ENCODE results near the gene DENND1A.
"Not testable (repeated sequence)": the region's sequence is repeated elsewhere in the genome, so short reads cannot be mapped to it uniquely, and the experiment has no call there.

DENND1A gene

GRCh38 chr9:123453831-123454321 lies 476.1 kb downstream of the DENND1A start:
- no peak for DNase-seq (ENCODE audit: low spot score)

GRCh38 chr9:123453076-123453667 lies 476.8 kb downstream of the DENND1A start:
- DNase-seq (ENCODE audit: low spot score) = no peak

- no peak for DNase-seq (ENCODE audit: low spot score)
Measured at GRCh38 chr9:123450996-123451395, 478.9 kb downstream of the DENND1A start.

GRCh38 chr9:123450098-123450770 lies 479.7 kb downstream of the DENND1A start:
- DNase-seq (ENCODE audit: low spot score) = no peak

- no peak for DNase-seq (ENCODE audit: low spot score)
Measured at GRCh38 chr9:123447934-123448646, 481.8 kb downstream of the DENND1A start.

- DNase-seq (ENCODE audit: low spot score) = no peak
Measured at GRCh38 chr9:123445981-123446610, 483.8 kb downstream of the DENND1A start.

- DNase-seq (ENCODE audit: low spot score) = no peak
Measured at GRCh38 chr9:123445116-123445515, 484.8 kb downstream of the DENND1A start.

GRCh38 chr9:123441769-123442168 lies 488.2 kb downstream of the DENND1A start:
- no peak for DNase-seq (ENCODE audit: low spot score)

GRCh38 chr9:123440256-123440655 lies 489.7 kb downstream of the DENND1A start:
- DNase-seq (ENCODE audit: low spot score) = no peak

GRCh38 chr9:123438821-123439220 lies 491.1 kb downstream of the DENND1A start:
- no peak for DNase-seq (ENCODE audit: low spot score)

- no peak for DNase-seq (ENCODE audit: low spot score)
Measured at GRCh38 chr9:123438321-123438720, 491.6 kb downstream of the DENND1A start.

- no peak for DNase-seq (ENCODE audit: low spot score)
Measured at GRCh38 chr9:123437201-123437600, 492.7 kb downstream of the DENND1A start.

- DNase-seq (ENCODE audit: low spot score) = no peak
Measured at GRCh38 chr9:123435471-123435870, 494.5 kb downstream of the DENND1A start.

GRCh38 chr9:123434619-123435240 lies 495.2 kb downstream of the DENND1A start:
- DNase-seq (ENCODE audit: low spot score) = peak; percentile 47

GRCh38 chr9:123432331-123433236 lies 497.3 kb downstream of the DENND1A start:
- DNase-seq (ENCODE audit: low spot score) = no peak

- DNase-seq (ENCODE audit: low spot score) = no peak
Measured at GRCh38 chr9:123431581-123431980, 498.3 kb downstream of the DENND1A start.

- not testable (repeated sequence) for DNase-seq (ENCODE audit: low spot score)
Measured at GRCh38 chr9:123428450-123428849, 501.5 kb downstream of the DENND1A start.

GRCh38 chr9:123426406-123426805 lies 503.5 kb downstream of the DENND1A start:
- no peak for DNase-seq (ENCODE audit: low spot score)

GRCh38 chr9:123425836-123426365 lies 504.0 kb downstream of the DENND1A start:
- DNase-seq (ENCODE audit: low spot score) = no peak

- DNase-seq (ENCODE audit: low spot score) = no peak
Measured at GRCh38 chr9:123425261-123425821, 504.6 kb downstream of the DENND1A start.
